NCI-H345 treated with DMSO at 0.1 percent for 48 hours (cell line): Measurements from ENCODE around the gene KLHL42.
A peak's percentile ranks its signal among the peaks of the same experiment; 100 is the strongest.
"Not testable (repeated sequence)": the region's sequence is repeated elsewhere in the genome, so short reads cannot be mapped to it uniquely, and the experiment has no call there.

ENCODE experiments used
- DNase-seq: peaks from one replicate; lab custom pipeline; 2025; ENCODE audit not compliant: unreplicated experiment; lab: John Stamatoyannopoulos, UW

KLHL42 gene, protein sequence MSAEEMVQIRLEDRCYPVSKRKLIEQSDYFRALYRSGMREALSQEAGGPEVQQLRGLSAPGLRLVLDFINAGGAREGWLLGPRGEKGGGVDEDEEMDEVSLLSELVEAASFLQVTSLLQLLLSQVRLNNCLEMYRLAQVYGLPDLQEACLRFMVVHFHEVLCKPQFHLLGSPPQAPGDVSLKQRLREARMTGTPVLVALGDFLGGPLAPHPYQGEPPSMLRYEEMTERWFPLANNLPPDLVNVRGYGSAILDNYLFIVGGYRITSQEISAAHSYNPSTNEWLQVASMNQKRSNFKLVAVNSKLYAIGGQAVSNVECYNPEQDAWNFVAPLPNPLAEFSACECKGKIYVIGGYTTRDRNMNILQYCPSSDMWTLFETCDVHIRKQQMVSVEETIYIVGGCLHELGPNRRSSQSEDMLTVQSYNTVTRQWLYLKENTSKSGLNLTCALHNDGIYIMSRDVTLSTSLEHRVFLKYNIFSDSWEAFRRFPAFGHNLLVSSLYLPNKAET

DNA sequence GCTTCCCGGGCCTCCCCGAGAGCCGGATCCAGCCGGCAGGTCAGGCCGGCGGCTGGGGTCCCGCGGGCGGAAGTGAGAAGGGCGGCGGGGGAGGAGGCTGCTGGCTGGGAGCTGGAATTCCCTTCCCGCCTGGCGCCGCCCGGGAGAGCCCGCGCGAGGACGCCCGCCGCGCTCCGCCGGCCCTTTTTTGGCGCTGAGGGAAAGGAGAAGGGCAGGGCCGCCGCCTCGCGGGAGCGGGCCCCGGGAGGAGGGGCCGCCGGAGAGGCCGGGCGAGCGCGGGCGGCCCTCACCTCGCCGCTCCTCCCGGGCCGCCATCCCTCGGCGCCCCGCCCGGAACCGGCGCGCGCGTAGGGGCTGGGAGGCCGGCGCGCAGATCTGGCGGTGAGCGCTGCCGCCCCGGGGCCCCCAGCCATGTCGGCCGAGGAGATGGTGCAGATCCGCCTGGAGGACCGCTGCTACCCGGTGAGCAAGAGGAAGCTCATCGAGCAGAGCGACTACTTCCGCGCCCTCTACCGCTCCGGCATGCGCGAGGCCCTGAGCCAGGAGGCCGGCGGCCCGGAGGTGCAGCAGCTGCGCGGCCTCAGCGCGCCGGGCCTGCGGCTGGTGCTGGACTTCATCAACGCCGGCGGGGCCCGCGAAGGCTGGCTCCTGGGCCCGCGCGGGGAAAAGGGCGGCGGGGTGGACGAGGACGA lies at the start of gene KLHL42, which contains the start of gene MANSC4:
TSS of gene KLHL42 (plus strand) at position 314 of the 692 bp plus-strand sequence. CDS start at position 412, 98 bp downstream.
TSS of gene MANSC4 (minus strand) at position 317 of the 692 bp plus-strand sequence. CDS start 8,960 bp downstream, outside the sequence.
- peak; percentile 10 for DNase-seq

DNA sequence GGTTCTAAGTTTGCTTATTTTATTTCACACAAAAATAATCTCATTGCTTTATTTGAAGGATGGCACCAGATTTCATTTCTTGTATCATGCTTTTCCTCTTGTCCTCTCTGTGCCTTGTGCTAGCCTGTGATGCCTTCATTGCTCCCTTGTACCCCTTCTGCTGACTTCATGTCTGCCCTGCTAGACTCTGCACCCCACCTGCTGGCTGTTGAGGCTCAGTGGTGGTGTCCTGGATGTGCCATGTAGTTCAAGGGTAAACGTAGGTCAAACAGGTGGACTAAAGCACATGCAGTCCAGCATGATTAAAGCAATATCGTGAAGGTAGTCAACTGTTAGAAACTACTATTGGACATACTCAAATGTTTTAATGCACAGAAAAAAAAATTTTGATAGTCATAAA lies 47.8 kb upstream of the KLHL42 start:
- DNase-seq, result no peak

GRCh38 chr12:27733052-27733656 lies 46.9 kb upstream of the KLHL42 start:
- DNase-seq, result peak; percentile 15

- no peak for DNase-seq
These were observed 46.2 kb upstream of the KLHL42 start for GRCh38 chr12:27733791-27734190.

- DNase-seq, result not testable (repeated sequence)
These were observed 45.7 kb upstream of the KLHL42 start for GRCh38 chr12:27734321-27734720.

DNA sequence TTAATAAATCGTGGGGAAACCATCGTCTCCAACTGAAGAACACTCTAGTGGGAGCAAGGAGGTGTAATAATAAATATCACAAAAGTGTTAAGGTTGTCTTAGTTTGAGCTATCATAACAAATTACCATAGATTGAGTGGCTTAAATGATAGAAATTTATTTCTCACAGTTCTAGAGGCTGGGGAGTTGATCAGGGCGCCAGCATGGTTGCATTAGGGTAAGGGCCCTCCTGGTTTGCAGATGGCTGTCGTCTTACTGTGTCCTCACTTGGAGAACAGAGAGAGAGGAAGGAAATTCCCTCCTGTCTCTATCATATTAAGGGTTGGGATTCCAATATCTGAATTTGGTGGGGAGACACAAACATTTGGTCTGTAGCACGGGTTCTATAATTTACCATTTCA lies 36.4 kb upstream of the KLHL42 start:
- no peak for DNase-seq

DNA sequence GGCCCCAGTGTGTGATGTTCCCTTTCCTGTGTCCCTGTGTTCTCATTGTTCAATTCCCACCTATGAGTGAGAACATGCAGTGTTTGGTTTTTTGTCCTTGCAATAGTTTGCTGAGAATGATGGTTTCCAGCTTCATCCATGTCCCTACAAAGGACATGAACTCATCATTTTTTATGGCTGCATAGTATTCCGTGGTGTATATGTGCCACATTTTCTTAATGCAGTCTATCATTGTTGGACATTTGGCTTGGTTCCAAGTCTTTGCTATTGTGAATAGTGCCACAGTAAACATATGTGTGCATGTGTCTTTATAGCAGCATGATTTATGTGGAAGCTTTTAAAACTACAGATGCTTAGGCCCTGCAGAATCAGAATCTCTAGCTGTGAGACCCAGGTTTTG lies 34.3 kb upstream of the KLHL42 start:
- not testable (repeated sequence) for DNase-seq

- no peak for DNase-seq
These were observed 32.8 kb upstream of the KLHL42 start for GRCh38 chr12:27747111-27747820.

GRCh38 chr12:27751386-27752047 lies 28.5 kb upstream of the KLHL42 start:
- no peak for DNase-seq

DNA sequence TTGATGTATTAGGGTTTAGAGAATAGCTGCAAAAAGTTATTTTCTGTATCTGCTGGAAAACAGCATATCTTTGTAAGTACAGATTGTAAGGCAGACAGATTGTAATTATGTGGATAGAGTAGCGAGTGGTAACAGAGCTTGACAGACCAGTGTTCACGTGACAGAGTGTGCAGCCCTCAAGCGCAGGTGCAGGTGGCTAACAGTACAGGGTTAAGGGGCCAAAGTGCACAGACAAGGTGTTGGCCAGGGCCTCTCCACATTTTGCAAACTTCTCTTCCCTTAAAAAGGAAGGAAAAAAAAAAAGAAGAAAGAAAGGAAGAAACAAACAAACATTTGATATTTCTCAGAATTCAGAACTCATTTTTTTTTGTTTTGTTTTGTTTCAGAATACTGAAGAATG lies 25.2 kb upstream of the KLHL42 start:
- no peak for DNase-seq

DNA sequence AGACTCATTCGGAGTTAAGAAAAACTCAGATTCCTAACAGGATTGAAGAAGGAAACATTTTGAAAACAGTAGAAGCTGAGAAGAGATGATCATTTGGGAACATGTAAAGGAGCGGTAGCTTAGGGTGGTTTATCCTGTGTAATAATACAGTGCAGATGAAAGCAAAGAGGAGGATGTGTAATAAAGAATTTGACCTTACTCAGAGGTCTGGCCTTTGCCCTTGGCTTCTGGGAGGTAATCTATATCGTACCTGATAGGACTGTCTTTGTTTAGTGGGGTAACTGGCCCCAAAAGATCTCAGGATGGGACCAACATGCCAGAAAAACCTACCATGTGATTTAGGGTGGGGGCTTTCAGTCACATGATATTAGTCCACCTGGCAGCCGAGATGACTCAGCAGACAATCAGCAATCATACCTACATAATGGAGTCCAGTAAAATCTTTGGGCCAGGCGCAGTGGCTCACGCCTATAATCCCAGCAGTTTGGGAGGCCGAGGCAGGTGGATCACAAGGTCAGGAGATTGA lies 23.3 kb upstream of the KLHL42 start:
- no peak for DNase-seq

DNA sequence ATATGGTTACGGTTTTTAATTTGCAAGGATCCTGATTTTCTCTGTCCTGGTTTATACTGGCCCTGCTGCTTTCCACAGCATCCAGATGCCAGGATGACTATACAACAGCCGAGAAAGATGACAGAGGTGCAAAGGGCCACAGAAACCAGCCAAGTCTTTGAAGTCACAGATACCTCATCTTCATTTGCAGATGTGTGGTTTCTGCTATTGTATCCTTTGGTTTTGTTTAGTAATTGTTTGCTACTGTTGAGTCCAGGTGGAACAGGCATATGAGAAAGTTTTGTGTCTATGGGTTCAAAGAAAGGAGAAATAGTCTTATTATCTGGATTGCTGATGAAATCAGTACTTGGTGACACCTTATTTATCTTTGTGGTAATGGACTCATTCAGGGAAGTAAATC lies 17.3 kb upstream of the KLHL42 start:
- DNase-seq, result no peak

DNA sequence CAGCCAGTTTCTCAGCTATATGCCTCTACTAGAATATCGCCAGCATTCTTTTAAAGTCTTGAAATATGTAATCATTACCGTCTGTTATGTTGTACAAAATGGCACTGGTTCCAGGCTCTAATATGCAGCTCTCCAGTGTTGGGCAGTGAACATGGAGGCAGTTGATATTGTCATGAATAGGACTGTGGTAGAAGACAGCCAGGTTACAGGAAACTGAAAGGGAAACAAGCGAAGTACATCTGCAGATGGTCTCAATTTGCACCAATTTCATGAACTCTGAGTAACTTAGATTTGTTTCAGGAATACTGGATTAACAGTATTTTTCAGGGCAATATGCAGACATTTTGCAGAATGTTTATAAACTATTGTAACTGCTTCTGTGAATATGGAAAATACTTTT lies 13.4 kb upstream of the KLHL42 start:
- DNase-seq, result no peak

- DNase-seq, result no peak
These were observed 10.8 kb upstream of the KLHL42 start for GRCh38 chr12:27769142-27769673.

DNA sequence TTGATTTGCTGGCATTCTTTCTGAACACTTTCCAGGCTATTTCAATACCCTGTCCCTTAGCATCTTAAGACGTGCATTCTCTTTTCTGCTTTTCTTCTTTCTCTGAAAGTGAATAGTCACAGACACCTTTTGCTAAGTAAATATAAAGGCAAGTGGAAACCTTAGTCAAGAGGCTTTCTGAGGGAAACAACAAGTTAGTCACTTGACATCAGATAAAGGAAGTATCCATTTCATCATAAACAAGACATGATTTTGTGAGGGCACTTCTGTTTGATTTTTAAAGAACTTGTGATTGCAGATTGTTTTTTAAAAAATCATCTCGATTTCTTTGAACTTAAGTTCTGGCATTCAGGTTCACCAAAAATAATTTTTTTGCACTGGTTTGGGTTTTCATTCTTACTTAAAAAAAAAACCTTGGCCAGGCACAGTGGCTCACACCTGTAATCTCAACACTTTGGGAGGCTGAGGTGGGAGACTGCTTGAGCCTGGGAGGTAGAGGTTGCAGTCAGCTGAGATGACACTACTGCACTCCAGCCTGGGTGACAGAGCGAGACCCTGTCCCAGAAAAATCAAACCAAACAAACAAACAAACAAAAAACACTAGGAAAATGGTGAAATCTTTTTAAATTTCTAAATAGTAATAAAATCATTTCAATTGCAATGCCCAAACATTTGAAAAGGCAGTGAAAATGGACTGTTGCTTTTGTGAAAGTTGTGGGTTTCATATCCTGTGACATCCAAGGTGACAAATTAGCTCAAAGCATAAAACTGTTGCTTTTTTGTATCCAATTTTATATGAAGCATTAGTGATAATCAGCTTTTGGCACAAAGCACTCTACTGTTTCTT lies 8.3 kb upstream of the KLHL42 start:
- DNase-seq, result no peak

GRCh38 chr12:27772328-27773049 lies 7.5 kb upstream of the KLHL42 start:
- no peak for DNase-seq

DNA sequence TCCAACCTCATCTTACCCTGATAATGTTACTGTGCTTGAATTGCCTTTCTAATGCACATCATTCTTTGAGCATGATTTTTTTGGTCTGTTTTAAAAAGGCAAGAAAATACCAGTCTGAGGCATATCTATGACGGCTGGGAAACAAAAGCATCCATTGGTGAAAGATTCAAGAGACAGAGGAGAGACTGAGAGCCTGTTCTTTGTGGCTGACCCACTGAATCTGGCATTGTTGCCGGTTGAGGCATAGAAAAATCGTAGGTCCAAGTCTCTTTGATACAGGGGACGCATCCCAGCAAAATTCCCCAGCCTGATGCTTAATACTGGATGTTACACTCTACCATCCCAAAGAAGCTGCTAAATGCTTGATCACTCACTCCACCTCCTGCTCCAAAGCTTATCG lies 2.9 kb upstream of the KLHL42 start:
- no peak for DNase-seq

DNA sequence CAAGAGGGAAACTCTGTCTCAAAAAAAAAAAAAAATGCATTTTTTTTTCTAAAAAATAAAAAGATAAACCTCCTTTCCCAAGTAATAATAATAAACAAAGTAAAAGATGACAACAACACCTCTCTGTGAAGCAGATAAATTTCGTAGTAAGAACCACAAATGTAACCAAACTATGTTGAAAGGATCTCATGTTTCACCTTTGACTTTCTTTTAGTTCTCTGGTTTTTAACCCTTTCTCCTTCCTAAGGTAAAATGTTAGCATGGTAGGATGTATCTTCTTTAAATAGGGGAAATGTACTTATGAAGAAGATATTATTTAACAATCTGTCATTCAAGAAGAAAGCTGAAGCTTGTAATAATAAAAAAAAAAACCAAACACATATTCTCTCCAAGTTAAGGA lies 1.8 kb upstream of the KLHL42 start:
- DNase-seq, result no peak
